Fibroblast of lung (primary cell): ENCODE measurements around the gene OASL. TPM values are rescaled to one million over a fixed set of nuclear protein-coding genes. Genes with fewer than 3 reads are reported as not detected.

Source experiments
- DNase-seq, 2 donors: peaks; one replicate each; pipeline versions ENCODE4 v3.0.0 to v3.0.0-alpha.2; 2010; ENCODE audit warnings: low read depth in 2 of 2
- H2AFZ ChIP-seq: 2 replicates; pipeline ENCODE4 v1.5.1; 2012; ENCODE audit warnings: low read length, control low read depth, inconsistent platforms
- H3K27ac ChIP-seq: 2 replicates; pipeline ENCODE4 v1.5.1; 2011; ENCODE audit warnings: low read length, control low read depth; ENCODE audit not compliant: insufficient read depth
- H3K27me3 ChIP-seq: 2 replicates; pipeline ENCODE4 v1.5.1; 2011; ENCODE audit warnings: mild to moderate bottlenecking, low read length; ENCODE audit not compliant: control insufficient read depth, insufficient read depth
- H3K36me3 ChIP-seq: 2 replicates; pipeline ENCODE4 v1.5.1; 2011; ENCODE audit warnings: low read length; ENCODE audit not compliant: control insufficient read depth, insufficient read depth
- H3K4me1 ChIP-seq: 2 replicates; pipeline ENCODE4 v1.5.1; 2011; ENCODE audit warnings: low read length; ENCODE audit not compliant: control insufficient read depth, insufficient read depth; ENCODE audit errors: extremely low read depth
- H3K4me2 ChIP-seq: 2 replicates; pipeline ENCODE4 v1.5.1; 2011; ENCODE audit warnings: low read length, control low read depth; ENCODE audit not compliant: insufficient read depth; ENCODE audit errors: extremely low read depth
- H3K4me3 ChIP-seq, 4 experiments: fragments of 200-600 bp in 1 of 4; sonication (generic) in 1 of 4; replicated peaks in 1 of 4; 2 replicates each; pipeline ENCODE4 v1.5.1; 2011 to 2016; ENCODE audit warnings: low read length in 4 of 4, low read depth in 3 of 4, mild to moderate bottlenecking in 3 of 4, control low read depth in 2 of 4, inconsistent platforms in 1 of 4, mixed read lengths in 1 of 4; ENCODE audit not compliant: insufficient read depth in 1 of 4; ENCODE audit errors: control extremely low read depth in 1 of 4
- H3K79me2 ChIP-seq: 2 replicates; pipeline ENCODE4 v1.5.1; 2012; ENCODE audit warnings: mild to moderate bottlenecking, low read length, inconsistent platforms; ENCODE audit not compliant: control insufficient read depth, insufficient read depth
- H3K9ac ChIP-seq: 2 replicates; pipeline ENCODE4 v1.5.1; 2011; ENCODE audit warnings: mild to moderate bottlenecking, low read length, control low read depth; ENCODE audit not compliant: insufficient read depth
- H3K9me3 ChIP-seq: 2 replicates; pipeline ENCODE4 v1.5.1; 2012; ENCODE audit warnings: low read depth, low read length; ENCODE audit not compliant: control insufficient read depth, insufficient read depth
- H4K20me1 ChIP-seq: 2 replicates; pipeline ENCODE4 v1.5.1; 2011; ENCODE audit warnings: low read length; ENCODE audit not compliant: control insufficient read depth, insufficient read depth; ENCODE audit errors: extremely low read depth
- CTCF ChIP-seq, 2 donors: IDR thresholded peaks in 1 of 2; conservative IDR thresholded peaks in 1 of 2; 1 replicate in 1 of 2; 2 replicates in 1 of 2; pipeline ENCODE4 v1.5.1; 2011 to 2012; ENCODE audit warnings: low read length in 2 of 2, control low read depth in 1 of 2, inconsistent platforms in 1 of 2, low read depth in 1 of 2, mild to moderate bottlenecking in 1 of 2
- EZH2 ChIP-seq: IDR thresholded peaks from 2 replicates; pipeline ENCODE4 v1.5.1; 2012; ENCODE audit warnings: low read length, control low read depth, mild to moderate bottlenecking; ENCODE audit errors: missing control alignments
- polyA plus RNA-seq, 2 donors: library from polyadenylated mRNA; depleted of rRNA in 1 of 2; stranded (reverse) in 1 of 2; unstranded in 1 of 2; fragments of >200 nt; gene quantifications; 2 replicates each; pipeline ENCODE4 v1.2.1, GENCODE V29; 2011 to 2012; ENCODE audit warnings: missing spikeins in 1 of 2
- total RNA-seq: library from RNA; depleted of rRNA; stranded (reverse); fragments of >200 nt; gene quantifications from 2 replicates; pipeline ENCODE4 v1.2.1, GENCODE V29; 2014

The OASL gene
- total and polyA plus RNA-seq, 2 donors (not counting 1 experiment from before 2014, with no cell fraction given): 0.07 to 1.2 TPM

- no peak overlapping the region for H2AFZ ChIP-seq
- H3K9me3 ChIP-seq: no peaks in the 10 kb centered on the region
- no peak overlapping the region for H3K4me3 ChIP-seq
- no peak overlapping the region for H3K27ac ChIP-seq
- H3K4me1 ChIP-seq: no peaks in the 10 kb centered on the region
- no peak for TF ChIP-seq EZH2
- TF ChIP-seq CTCF (conservative IDR thresholded peaks at IDR 0.05 in 1 of 2, IDR thresholded peaks at IDR 0.05 in 1 of 2; ENCODE audit: low read depth in 1 of 2, low read length in 2 of 2): no peak
- no peaks in the 10 kb centered on the region for H3K79me2 ChIP-seq
- H3K36me3 ChIP-seq: no peaks in the 10 kb centered on the region
- no peak for DNase-seq
- no peaks in the 10 kb centered on the region for H3K27me3 ChIP-seq
- H4K20me1 ChIP-seq: no peaks in the 10 kb centered on the region
- H3K9ac ChIP-seq: no peak overlapping the region
- no peak overlapping the region for H3K4me2 ChIP-seq
These were observed 59.7 kb downstream of the OASL start for GRCh38 chr12:120979220-120979861.

GRCh38 chr12:120978296-120979219, 60.5 kb downstream of the OASL start, which contains the start of gene HNF1A:
Gene HNF1A (plus strand): TSS chr12:120978543. CDS start chr12:120978769, 226 bp downstream.
- Histone ChIP-seq H3K9ac (no peak within 1 kb of the TSS), H3K36me3 (no peaks in the 10 kb centered on the region), H3K27ac (no peak within 1 kb of the TSS), H3K27me3 (no peaks in the 10 kb centered on the region), H3K79me2 (no peaks in the 10 kb centered on the region), H3K9me3 (no peaks in the 10 kb centered on the region), H3K4me3 (no peak within 1 kb of the TSS), H3K4me1 (no peaks in the 10 kb centered on the region), H2AFZ (no peak within 1 kb of the TSS), H3K4me2 (no peak within 1 kb of the TSS), H4K20me1 (no peaks in the 10 kb centered on the region)
- TF ChIP-seq EZH2: no peak
- TF ChIP-seq CTCF (conservative IDR thresholded peaks at IDR 0.05 in 1 of 2, IDR thresholded peaks at IDR 0.05 in 1 of 2; ENCODE audit: low read depth in 1 of 2, low read length in 2 of 2): no peak
- DNase-seq: no peak

GRCh38 chr12:120977531-120978295, 61.3 kb downstream of the OASL start:
- H3K4me1 ChIP-seq: no peaks in the 10 kb centered on the region
- no peak overlapping the region for H3K27ac ChIP-seq
- no peak overlapping the region for H3K9ac ChIP-seq
- no peaks in the 10 kb centered on the region for H4K20me1 ChIP-seq
- H3K4me2 ChIP-seq: no peak overlapping the region
- H3K4me3 ChIP-seq: no peak overlapping the region
- H3K79me2 ChIP-seq: no peaks in the 10 kb centered on the region
- H3K27me3 ChIP-seq: no peaks in the 10 kb centered on the region
- H3K36me3 ChIP-seq: no peaks in the 10 kb centered on the region
- no peak overlapping the region for H2AFZ ChIP-seq
- no peak for DNase-seq
- H3K9me3 ChIP-seq: no peaks in the 10 kb centered on the region
- no peak for TF ChIP-seq CTCF (conservative IDR thresholded peaks at IDR 0.05 in 1 of 2, IDR thresholded peaks at IDR 0.05 in 1 of 2; ENCODE audit: low read depth in 1 of 2, low read length in 2 of 2)
- no peak for TF ChIP-seq EZH2
